Astrocyte of the cerebellum (primary cell): ENCODE results near the gene CRY2.

ENCODE experiments used
- DNase-seq: peaks from one replicate; pipeline ENCODE4 v3.0.0-alpha.2; 2011; ENCODE audit warnings: low read depth
- H3K4me3 ChIP-seq: 2 replicates; pipeline ENCODE4 v1.5.1; 2011; ENCODE audit warnings: mild to moderate bottlenecking, low read depth, low read length, moderate library complexity
- CTCF ChIP-seq: IDR thresholded peaks from 2 replicates; pipeline ENCODE4 v1.5.1; 2012; ENCODE audit warnings: low read length, low read depth, moderate library complexity, mild to moderate bottlenecking; ENCODE audit errors: missing control alignments
- in situ Hi-C: cut with HindIII; loops from 2 replicates; pipeline ENCODE4 v1.10.0; 2017; ENCODE audit warnings: low sequenced_read_pairs

The CRY2 gene

GRCh38 chr11:45926536-45927331, 79.5 kb downstream of the CRY2 start:
- in situ Hi-C loops = no loop called here
- no peak for TF ChIP-seq CTCF
- no peak for DNase-seq

GRCh38 chr11:45927332-45927683, 80.0 kb downstream of the CRY2 start:
- in situ Hi-C loops = no loop called here

More at GRCh38 chr11:45926536-45927331, 79.5 kb downstream of the CRY2 start:
- no peak overlapping the region for H3K4me3 ChIP-seq

GRCh38 chr11:45927684-45928413, 80.6 kb downstream of the CRY2 start:
- in situ Hi-C loops = no loop called here
- no peak overlapping the region for H3K4me3 ChIP-seq
- no peak for DNase-seq
- no peak for TF ChIP-seq CTCF

More at GRCh38 chr11:45927332-45927683, 80.0 kb downstream of the CRY2 start:
- TF ChIP-seq CTCF = no peak
- H3K4me3 ChIP-seq = no peak overlapping the region
- no peak for DNase-seq

- TF ChIP-seq CTCF = no peak
- in situ Hi-C loops = no loop called here
Observed at GRCh38 chr11:45928535-45929215, 81.4 kb downstream of the CRY2 start.

GRCh38 chr11:45929486-45930030, 82.3 kb downstream of the CRY2 start:
- H3K4me3 ChIP-seq = no peak overlapping the region
- no peak for DNase-seq

More at GRCh38 chr11:45928535-45929215, 81.4 kb downstream of the CRY2 start:
- no peak for DNase-seq
- no peak overlapping the region for H3K4me3 ChIP-seq

More at GRCh38 chr11:45929486-45930030, 82.3 kb downstream of the CRY2 start:
- in situ Hi-C loops = no loop called here
- TF ChIP-seq CTCF = no peak
